C4-2B (cell line): ENCODE measurements around the gene DEFB119.
"Not testable (repeated sequence)": the region's sequence is repeated elsewhere in the genome, so short reads cannot be mapped to it uniquely, and the experiment has no call there.

Source experiments
- CTCF ChIP-seq: fragments of 450-650 bp; conservative IDR thresholded peaks from 2 replicates; pipeline ENCODE4 v1.5.1; 2017; ENCODE audit warnings: mild to moderate bottlenecking
- ZFX ChIP-seq: fragments of 450-650 bp; IDR thresholded peaks from 2 replicates; pipeline ENCODE4 v1.6.1; 2017

DNA sequence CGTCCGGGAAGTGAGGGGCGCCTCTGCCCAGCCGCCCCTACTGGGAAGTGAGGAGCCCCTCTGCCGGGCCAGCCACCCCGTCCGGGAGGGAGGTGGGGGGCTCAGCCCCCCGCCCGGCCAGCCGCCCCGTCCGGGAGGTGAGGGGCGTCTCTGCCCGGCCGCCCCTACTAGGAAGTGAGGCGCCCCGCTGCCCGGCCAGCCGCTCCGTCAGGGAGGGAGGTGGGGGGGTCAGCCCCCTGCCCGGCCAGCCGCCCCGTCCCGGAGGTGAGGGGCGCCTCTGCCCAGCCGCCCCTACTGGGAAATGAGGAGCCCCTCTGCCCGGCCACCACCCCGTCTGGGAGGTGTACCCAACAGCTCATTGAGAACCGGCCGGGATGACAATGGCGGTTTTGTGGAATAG, 37.2 kb upstream of the DEFB119 start:
- TF ChIP-seq CTCF, ZFX: not testable (repeated sequence)
